ENCODE results near the gene MNAT1.

The MNAT1 gene

GRCh38 chr14:60722107-60722356, 12.5 kb upstream of the MNAT1 start (continued):
- no peak for TF ChIP-seq PRDM2 (tag by site-specific recombination; IDR thresholded peaks at IDR 0.05; ENCODE audit: borderline replicate concordance)
- TF ChIP-seq ZNF423 (tag by site-specific recombination; IDR thresholded peaks at IDR 0.05): no peak
- TF ChIP-seq ZNF610 (tag by site-specific recombination; IDR thresholded peaks at IDR 0.05; ENCODE audit: borderline replicate concordance): no peak
- TF ChIP-seq ZNF202 (tag by site-specific recombination; IDR thresholded peaks at IDR 0.05; ENCODE audit: borderline replicate concordance): no peak
- TF ChIP-seq ZNF433 (tag by site-specific recombination; IDR thresholded peaks at IDR 0.05; ENCODE audit: low read depth): no peak
- no peak for TF ChIP-seq ZFP3 (tag by site-specific recombination; IDR thresholded peaks at IDR 0.05; ENCODE audit: low read depth)
- TF ChIP-seq IKZF3 (tag by site-specific recombination; IDR thresholded peaks at IDR 0.05): no peak
- no peak for TF ChIP-seq HOXD13 (CRISPR knock-in tag; IDR thresholded peaks at IDR 0.05; ENCODE audit: borderline replicate concordance)
- TF ChIP-seq ZNF221 (tag by site-specific recombination; IDR thresholded peaks at IDR 0.05; ENCODE audit: borderline replicate concordance): no peak
- no peak for TF ChIP-seq ZNF658 (tag by site-specific recombination; IDR thresholded peaks at IDR 0.05)

GRCh38 chr14:60722357-60723115, 12.0 kb upstream of the MNAT1 start:
- CTCF ChIA-PET: interaction anchor here (0.5 to 1.2 kb wide), 6 partner anchors 11 to 530 kb away, joined by 3 to 5 read pairs (median 3); partner anchors contain the start of gene MNAT1
- peak overlapping the region; percentile 99 for H3K27ac ChIP-seq (ENCODE audit: extremely low read depth, low read depth, low read length)
- H3K9me3 ChIP-seq (ENCODE audit: control insufficient read depth, insufficient read depth, low read depth, low read length): no peaks in the 10 kb centered on the region
- peaks cover 9 to 29% of the 10 kb centered on the region in 2 experiments for H3K36me3 ChIP-seq (ENCODE audit: control insufficient read depth in 2 of 2, insufficient read depth in 1 of 2, low read length in 2 of 2)
- H3K4me3 ChIP-seq (ENCODE audit: low read depth, low read length): peak overlapping the region; percentile 96
- H3K4me1 ChIP-seq (ENCODE audit: control insufficient read depth, insufficient read depth, low read length): peaks cover 12% of the 10 kb centered on the region
- POLR2A ChIA-PET: interaction anchor here (0.6 to 4.4 kb wide), 10 partner anchors 11 to 300 kb away, joined by 3 to 62 read pairs (median 4); partner anchors contain the start of genes SIX1, SLC38A6 and TRMT5
- TF ChIP-seq, protein P1, sequence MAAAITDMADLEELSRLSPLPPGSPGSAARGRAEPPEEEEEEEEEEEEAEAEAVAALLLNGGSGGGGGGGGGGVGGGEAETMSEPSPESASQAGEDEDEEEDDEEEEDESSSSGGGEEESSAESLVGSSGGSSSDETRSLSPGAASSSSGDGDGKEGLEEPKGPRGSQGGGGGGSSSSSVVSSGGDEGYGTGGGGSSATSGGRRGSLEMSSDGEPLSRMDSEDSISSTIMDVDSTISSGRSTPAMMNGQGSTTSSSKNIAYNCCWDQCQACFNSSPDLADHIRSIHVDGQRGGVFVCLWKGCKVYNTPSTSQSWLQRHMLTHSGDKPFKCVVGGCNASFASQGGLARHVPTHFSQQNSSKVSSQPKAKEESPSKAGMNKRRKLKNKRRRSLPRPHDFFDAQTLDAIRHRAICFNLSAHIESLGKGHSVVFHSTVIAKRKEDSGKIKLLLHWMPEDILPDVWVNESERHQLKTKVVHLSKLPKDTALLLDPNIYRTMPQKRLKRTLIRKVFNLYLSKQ (tag by site-specific recombination; IDR thresholded peaks at IDR 0.05; ENCODE audit: borderline replicate concordance): no peak
- TF ChIP-seq ZNF174 (tag by site-specific recombination; IDR thresholded peaks at IDR 0.05) (no peak), ZNF423 (tag by site-specific recombination; IDR thresholded peaks at IDR 0.05) (peak; percentile 45; the same call in 1 of the 2 replicates), RBAK (tag by site-specific recombination; IDR thresholded peaks at IDR 0.05) (no peak), ZNF354C (tag by site-specific recombination; IDR thresholded peaks at IDR 0.05; ENCODE audit: borderline replicate concordance, low read depth) (no peak), ZNF341 (tag by site-specific recombination; IDR thresholded peaks at IDR 0.05; ENCODE audit: low read depth) (peak; percentile 48), ZNF501 (tag by site-specific recombination; IDR thresholded peaks at IDR 0.05) (no peak), ZNF223 (tag by site-specific recombination; IDR thresholded peaks at IDR 0.05) (no peak), ZBTB20 (tag by site-specific recombination; IDR thresholded peaks at IDR 0.05) (peak; percentile 60), ZNF76 (tag by site-specific recombination; IDR thresholded peaks at IDR 0.05; ENCODE audit: borderline replicate concordance, low read depth) (no peak), ZNF626 (tag by site-specific recombination; IDR thresholded peaks at IDR 0.05) (no peak), ZNF704 (tag by site-specific recombination; IDR thresholded peaks at IDR 0.05) (0 out of 2 replicates have a peak, but pooled peaks have one; percentile 18), KLF8 (tag by site-specific recombination; IDR thresholded peaks at IDR 0.05) (no peak), ZBTB48 (tag by site-specific recombination; IDR thresholded peaks at IDR 0.05) (peak; percentile 78), ZNF596 (tag by site-specific recombination; IDR thresholded peaks at IDR 0.05) (no peak)
- TF ChIP-seq, protein P2, sequence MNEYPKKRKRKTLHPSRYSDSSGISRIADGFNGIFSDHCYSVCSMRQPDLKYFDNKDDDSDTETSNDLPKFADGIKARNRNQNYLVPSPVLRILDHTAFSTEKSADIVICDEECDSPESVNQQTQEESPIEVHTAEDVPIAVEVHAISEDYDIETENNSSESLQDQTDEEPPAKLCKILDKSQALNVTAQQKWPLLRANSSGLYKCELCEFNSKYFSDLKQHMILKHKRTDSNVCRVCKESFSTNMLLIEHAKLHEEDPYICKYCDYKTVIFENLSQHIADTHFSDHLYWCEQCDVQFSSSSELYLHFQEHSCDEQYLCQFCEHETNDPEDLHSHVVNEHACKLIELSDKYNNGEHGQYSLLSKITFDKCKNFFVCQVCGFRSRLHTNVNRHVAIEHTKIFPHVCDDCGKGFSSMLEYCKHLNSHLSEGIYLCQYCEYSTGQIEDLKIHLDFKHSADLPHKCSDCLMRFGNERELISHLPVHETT (tag by site-specific recombination; IDR thresholded peaks at IDR 0.05): no peak
- TF ChIP-seq, protein P3, sequence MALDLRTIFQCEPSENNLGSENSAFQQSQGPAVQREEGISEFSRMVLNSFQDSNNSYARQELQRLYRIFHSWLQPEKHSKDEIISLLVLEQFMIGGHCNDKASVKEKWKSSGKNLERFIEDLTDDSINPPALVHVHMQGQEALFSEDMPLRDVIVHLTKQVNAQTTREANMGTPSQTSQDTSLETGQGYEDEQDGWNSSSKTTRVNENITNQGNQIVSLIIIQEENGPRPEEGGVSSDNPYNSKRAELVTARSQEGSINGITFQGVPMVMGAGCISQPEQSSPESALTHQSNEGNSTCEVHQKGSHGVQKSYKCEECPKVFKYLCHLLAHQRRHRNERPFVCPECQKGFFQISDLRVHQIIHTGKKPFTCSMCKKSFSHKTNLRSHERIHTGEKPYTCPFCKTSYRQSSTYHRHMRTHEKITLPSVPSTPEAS (tag by site-specific recombination; IDR thresholded peaks at IDR 0.05): no peak

Measured in HEK293 (cell line).